Activated T-cell treated with anti-CD3 and anti-CD28 coated beads, Interleukin-2, amount 50 U/mL, for 4 hours (primary cell): ENCODE measurements around the gene CETP. TPM values are rescaled to one million over a fixed set of nuclear protein-coding genes. Genes with fewer than 3 reads are reported as not detected.
A peak's percentile ranks its signal among the peaks of the same experiment; 100 is the strongest.

Source experiments
- ATAC-seq, 2 donors: fragments of 200-7000 bp; cut with Tn5 transposase; one replicate each; pipeline ENCODE4 v1.10.0; 2021
- DNase-seq: peaks from one replicate; pipeline ENCODE4 v3.0.0-alpha.2; 2020
- H3K27me3 Mint-ChIP-seq: one replicate; pipeline ENCODE4 v1.8.0; 2021; ENCODE audit warnings: low read depth, mixed read lengths
- H3K36me3 Mint-ChIP-seq: one replicate; pipeline ENCODE4 v1.8.0; 2022; ENCODE audit warnings: mixed read lengths; ENCODE audit not compliant: insufficient read depth
- H3K4me1 Mint-ChIP-seq: one replicate; pipeline ENCODE4 v1.8.0; 2021; ENCODE audit warnings: low read depth, mixed read lengths
- H3K4me3 Mint-ChIP-seq: one replicate; pipeline ENCODE4 v1.8.0; 2021; ENCODE audit warnings: mild to moderate bottlenecking, moderate library complexity, mixed read lengths
- H3K9me3 Mint-ChIP-seq: one replicate; pipeline ENCODE4 v1.8.0; 2021; ENCODE audit warnings: mixed read lengths
- total RNA-seq, 3 donors: library from RNA; stranded (reverse); gene quantifications; one replicate each; pipeline ENCODE4 v1.2.1, GENCODE V29; 2021

Gene CETP, protein sequence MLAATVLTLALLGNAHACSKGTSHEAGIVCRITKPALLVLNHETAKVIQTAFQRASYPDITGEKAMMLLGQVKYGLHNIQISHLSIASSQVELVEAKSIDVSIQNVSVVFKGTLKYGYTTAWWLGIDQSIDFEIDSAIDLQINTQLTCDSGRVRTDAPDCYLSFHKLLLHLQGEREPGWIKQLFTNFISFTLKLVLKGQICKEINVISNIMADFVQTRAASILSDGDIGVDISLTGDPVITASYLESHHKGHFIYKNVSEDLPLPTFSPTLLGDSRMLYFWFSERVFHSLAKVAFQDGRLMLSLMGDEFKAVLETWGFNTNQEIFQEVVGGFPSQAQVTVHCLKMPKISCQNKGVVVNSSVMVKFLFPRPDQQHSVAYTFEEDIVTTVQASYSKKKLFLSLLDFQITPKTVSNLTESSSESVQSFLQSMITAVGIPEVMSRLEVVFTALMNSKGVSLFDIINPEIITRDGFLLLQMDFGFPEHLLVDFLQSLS
- under 1 TPM in 1 of 3 donors, not detected in 2; 0.11 TPM for total RNA-seq

DNA sequence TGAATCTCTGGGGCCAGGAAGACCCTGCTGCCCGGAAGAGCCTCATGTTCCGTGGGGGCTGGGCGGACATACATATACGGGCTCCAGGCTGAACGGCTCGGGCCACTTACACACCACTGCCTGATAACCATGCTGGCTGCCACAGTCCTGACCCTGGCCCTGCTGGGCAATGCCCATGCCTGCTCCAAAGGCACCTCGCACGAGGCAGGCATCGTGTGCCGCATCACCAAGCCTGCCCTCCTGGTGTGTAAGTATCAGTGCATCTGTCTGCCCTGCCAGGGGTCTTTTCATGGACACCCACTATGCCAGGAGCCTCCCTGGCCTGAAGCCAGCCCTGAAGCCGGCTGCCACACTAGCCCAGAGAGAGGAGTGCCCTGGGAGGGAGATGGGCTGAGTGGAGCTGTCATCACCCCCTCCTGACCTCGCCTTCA lies at the start of gene CETP:
TSS of gene CETP (plus strand) at position 100 of the 431 bp plus-strand sequence. CDS start at position 130, 30 bp downstream.
- ATAC-seq = no peak
- H3K36me3 Mint-ChIP-seq = no peaks in the 10 kb centered on the region
- H3K4me3 Mint-ChIP-seq = no peak within 1 kb of the TSS
- no peak for DNase-seq
- H3K27me3 Mint-ChIP-seq = no peaks in the 10 kb centered on the region
- peaks cover 19% of the 10 kb centered on the region for H3K4me1 Mint-ChIP-seq
- H3K9me3 Mint-ChIP-seq = no peaks in the 10 kb centered on the region

DNA sequence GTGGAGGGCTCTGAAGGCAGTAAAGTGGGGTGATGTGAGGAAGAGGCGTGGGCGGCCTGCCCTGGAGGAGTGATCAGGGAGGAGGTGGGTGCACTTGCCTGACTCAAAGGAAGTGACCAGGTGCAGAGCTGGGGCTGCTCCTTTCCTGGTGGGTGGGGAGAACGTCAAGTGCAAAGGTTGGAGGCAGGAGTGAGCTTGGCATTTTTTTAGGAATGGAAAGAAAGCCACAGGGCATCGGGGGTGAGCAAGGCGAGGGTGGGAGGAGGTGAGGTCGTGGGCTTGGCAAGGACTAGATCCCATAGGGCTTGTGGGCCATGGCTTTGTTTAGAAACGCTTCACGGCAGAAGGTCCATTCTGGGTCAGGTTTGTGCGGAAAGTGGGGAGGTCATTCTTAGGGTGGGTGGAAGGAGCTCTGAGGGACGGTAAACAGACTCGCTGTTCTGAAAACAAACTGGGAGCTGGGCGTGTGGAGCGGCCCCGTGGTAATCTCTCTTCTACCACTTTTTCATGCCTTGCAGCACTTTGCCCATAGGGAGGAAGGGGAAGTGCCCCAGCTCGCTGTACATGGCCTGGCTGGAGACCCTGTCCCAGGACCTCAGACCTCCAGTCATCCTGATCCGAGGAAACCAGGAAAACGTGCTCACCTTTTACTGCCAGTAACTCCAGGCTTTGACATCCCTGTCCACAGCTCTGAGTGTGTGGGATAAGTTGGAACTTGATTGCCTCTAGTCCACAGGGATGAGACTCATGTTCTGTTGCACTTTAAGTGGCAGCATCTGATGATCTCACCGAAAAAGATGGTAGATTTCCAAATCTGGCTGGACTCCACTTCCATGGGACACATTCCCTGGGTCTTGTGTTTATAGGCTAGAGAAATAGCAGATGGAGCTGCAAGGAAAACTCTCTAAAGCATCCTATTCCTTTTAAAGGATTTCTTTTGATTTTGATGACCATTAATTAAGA lies 48.7 kb upstream of the CETP start:
- Mint-ChIP-seq H3K36me3 (no peaks in the 10 kb centered on the region), H3K9me3 (no peaks in the 10 kb centered on the region), H3K4me3 (no peak overlapping the region), H3K27me3 (no peaks in the 10 kb centered on the region), H3K4me1 (peaks cover 40% of the 10 kb centered on the region)
- DNase-seq (no peak), ATAC-seq (no peak)

DNA sequence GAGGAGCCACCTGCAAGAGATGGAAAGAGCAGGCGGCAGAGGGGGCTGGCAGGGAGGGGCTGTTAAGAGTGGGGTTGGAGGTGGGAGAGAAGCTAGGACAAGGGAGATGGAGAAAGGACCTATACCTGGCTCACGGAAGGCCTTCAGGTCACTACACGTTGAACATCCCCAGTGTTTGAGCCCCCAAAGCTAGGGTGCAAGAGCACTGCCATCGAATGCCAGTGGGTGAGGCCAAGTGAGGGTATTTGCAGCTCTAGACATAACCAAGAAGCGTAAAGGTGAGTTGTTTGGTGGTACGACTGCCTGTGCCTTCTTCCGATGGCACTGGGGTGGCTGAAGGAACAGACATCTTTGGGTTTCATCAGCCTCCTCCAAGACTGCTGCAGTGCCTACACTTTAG lies 46.9 kb upstream of the CETP start:
- ATAC-seq (no peak), DNase-seq (no peak)
- no peak overlapping the region for H3K4me3 Mint-ChIP-seq
- no peaks in the 10 kb centered on the region for H3K27me3 Mint-ChIP-seq
- H3K4me1 Mint-ChIP-seq = peaks cover 52% of the 10 kb centered on the region
- H3K9me3 Mint-ChIP-seq = no peaks in the 10 kb centered on the region
- H3K36me3 Mint-ChIP-seq = no peaks in the 10 kb centered on the region

DNA sequence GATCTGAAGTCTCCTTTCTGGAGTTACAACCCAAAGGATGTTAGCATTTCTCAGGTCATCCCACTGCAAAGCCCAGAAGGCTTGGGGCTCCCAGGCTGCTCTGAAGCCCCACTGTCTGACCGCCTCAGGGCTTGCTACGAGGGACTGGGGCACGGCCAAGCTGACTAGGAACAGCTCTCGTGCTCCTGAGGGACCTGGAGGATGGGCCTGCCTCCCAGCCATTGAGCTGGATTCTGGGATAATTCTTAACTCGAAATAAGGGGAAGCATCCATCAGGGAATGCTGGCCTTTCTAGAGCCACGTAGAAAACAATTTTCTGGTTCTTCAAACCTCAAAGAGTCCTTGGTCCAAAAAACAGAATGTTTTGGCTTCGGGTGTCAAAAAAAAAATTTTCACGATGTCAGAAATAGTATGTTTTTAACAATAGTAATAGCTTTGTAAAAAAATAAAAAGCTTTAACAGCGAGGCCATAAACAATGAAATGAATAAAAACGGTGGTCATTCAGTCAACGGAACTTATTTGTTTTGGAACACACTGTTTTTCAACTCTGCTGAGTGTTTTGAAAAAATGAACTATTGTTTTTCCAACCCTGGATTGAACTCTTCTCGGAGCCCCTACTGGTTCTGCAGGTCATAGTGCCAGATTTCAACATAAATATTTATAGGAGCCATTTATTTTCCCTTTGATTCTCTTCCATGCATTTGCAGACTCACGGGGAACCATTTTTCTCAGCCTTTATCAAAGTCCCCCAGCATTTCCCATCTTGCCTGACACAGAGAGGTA lies 46.2 kb upstream of the CETP start:
- no peak for DNase-seq
- Mint-ChIP-seq H3K4me3 (no peak overlapping the region), H3K4me1 (peaks cover 48% of the 10 kb centered on the region), H3K9me3 (no peaks in the 10 kb centered on the region), H3K36me3 (no peaks in the 10 kb centered on the region), H3K27me3 (no peaks in the 10 kb centered on the region)
- ATAC-seq = no peak

DNA sequence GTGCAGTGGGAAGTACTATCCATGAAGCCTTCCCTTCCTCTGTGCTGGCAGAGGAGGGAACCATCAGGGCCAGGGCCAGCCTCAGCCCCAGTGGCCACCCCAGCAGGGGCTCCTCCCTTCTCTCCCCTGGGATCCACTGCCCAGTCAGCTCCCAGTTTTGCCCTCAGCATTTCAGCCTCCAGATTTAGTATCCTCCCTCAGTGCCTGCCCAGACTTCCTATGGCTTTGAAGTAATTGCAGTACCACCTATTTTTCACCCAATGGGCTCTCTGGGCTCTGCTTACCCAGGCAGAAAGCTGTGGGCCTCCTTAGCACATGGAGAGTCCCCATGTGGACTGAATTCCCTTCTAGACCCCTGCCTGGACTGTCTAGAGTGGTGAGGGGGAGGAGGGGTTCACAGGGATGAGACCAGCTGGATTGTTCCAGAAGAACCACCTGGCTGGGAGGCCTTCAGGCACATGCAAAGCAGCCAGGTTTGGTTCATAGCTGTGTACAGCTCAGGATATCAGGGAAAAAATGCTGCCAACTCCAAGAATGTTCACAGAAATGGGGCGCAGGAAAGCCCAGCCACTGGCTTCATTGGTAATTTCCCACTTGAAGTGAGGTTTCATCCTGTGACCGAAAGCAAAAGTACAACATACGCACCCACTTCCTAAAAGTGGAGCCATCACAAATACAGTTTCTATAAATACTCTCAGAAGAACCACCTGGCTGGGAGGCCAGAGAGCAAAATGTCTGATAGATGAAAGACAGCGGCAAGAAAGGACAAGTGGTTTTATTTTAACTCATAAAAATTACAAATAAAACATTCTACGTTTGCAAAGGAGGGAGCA lies 45.0 kb upstream of the CETP start:
- no peaks in the 10 kb centered on the region for H3K36me3 Mint-ChIP-seq
- no peaks in the 10 kb centered on the region for H3K27me3 Mint-ChIP-seq
- DNase-seq (no peak), ATAC-seq (peak; percentile 80 to 86)
- H3K4me1 Mint-ChIP-seq = peaks cover 35% of the 10 kb centered on the region
- peak overlapping the region; percentile 14 for H3K4me3 Mint-ChIP-seq
- H3K9me3 Mint-ChIP-seq = no peaks in the 10 kb centered on the region

GRCh38 chr16:56918467-56919012 lies 43.2 kb upstream of the CETP start:
- DNase-seq = no peak
- Mint-ChIP-seq H3K36me3 (no peaks in the 10 kb centered on the region), H3K4me1 (peaks cover 26% of the 10 kb centered on the region), H3K27me3 (no peaks in the 10 kb centered on the region), H3K9me3 (no peaks in the 10 kb centered on the region), H3K4me3 (no peak overlapping the region)
- no peak for ATAC-seq

DNA sequence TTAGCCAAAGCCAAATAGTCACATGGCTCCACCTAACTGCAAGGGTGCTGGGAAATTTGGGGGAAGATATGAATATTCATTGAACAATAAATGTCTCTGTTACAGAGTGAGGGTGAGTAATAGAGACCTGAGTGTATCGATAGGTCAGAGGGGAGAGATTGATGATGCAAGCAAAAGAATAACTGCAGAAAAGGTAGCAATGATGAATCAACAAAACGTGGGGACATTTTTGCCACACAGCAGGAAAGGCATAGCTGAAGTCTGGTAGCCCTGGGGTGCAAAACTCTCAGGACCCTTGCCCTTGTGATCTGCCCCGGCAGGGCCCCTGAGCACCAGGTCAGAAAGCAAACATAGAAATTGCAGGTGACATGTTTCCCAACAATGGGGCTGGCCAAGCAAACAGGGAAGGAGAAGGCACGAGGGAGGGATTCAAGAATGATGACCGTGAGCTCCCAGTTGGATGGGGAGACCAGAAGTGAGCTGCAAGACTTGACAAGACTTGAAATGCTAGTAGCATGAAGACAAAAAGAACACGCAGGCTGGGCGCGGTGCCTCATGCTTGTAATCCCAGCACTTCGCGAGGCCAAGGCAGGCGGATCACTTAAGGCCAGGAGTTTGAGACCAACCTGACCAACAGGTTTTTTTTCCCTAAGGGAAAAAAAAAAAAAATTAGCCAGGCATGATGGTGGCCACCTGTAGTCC lies 42.5 kb upstream of the CETP start:
- ATAC-seq (no peak), DNase-seq (no peak)
- Mint-ChIP-seq H3K4me3 (no peak overlapping the region), H3K4me1 (peaks cover 26% of the 10 kb centered on the region), H3K36me3 (no peaks in the 10 kb centered on the region), H3K27me3 (no peaks in the 10 kb centered on the region), H3K9me3 (no peaks in the 10 kb centered on the region)

- ATAC-seq = no peak
- no peaks in the 10 kb centered on the region for H3K36me3 Mint-ChIP-seq
- H3K4me1 Mint-ChIP-seq = peaks cover 28% of the 10 kb centered on the region
- H3K9me3 Mint-ChIP-seq = no peaks in the 10 kb centered on the region
- H3K4me3 Mint-ChIP-seq = no peak overlapping the region
- no peaks in the 10 kb centered on the region for H3K27me3 Mint-ChIP-seq
- DNase-seq = no peak
Observed at GRCh38 chr16:56921571-56921970, 40.2 kb upstream of the CETP start.

DNA sequence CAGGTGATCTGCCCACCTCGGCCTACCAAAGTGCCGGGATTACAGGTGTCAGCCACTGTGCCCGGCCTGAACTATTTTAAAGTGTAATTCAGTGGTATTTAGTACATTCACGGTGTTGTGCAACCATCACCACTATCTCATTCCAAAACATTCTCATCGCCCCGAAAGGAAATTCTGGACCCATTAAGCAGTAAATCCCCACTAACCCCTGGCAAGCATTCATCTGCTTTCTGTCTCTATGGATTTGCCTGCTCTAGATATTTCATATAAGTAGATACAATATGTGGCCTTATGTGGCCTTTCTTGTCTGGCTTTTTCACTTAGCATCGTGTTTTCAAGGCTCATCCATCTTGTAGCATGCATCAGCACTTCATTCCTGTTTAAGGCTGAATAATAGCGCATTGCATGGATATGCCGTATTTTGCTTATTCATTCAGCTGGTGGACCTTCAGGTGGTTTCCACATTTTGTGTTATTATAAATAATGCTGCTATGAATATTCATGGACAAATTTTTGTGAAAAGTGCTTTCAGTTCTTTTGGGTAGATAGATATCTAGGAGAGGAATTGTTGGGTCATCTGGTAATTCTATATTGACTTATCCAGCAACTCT lies 38.2 kb upstream of the CETP start:
- no peak for DNase-seq
- Mint-ChIP-seq H3K4me3 (no peak overlapping the region), H3K9me3 (no peaks in the 10 kb centered on the region), H3K36me3 (no peaks in the 10 kb centered on the region), H3K4me1 (peaks cover 13% of the 10 kb centered on the region), H3K27me3 (no peaks in the 10 kb centered on the region)
- no peak for ATAC-seq

DNA sequence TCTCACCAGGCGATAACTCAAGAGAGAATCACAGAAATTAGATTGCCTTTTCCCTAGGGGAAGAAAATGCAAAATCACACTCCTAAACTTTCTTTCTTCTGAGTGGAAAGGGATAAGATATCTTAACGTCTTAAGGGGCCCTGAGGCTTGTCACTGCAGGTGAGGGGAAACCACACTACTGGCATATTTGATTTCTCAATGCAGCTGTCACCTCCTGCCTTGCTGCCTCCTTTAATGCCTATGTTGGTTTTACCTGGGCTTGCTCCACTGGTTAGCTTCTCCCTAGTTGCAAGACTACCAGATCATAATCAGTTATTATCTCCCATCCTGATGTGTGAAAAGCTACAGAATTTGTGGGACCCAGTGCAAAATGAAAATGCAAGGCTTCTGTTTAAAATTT lies 34.3 kb upstream of the CETP start:
- ATAC-seq (no peak), DNase-seq (no peak)
- Mint-ChIP-seq H3K4me1 (peaks cover 14% of the 10 kb centered on the region), H3K36me3 (no peaks in the 10 kb centered on the region), H3K4me3 (no peak overlapping the region), H3K27me3 (no peaks in the 10 kb centered on the region), H3K9me3 (no peaks in the 10 kb centered on the region)

GRCh38 chr16:56929639-56930038 lies 32.1 kb upstream of the CETP start:
- DNase-seq (no peak), ATAC-seq (no peak)
- Mint-ChIP-seq H3K36me3 (peaks cover 13% of the 10 kb centered on the region), H3K4me1 (peaks cover 18% of the 10 kb centered on the region), H3K4me3 (no peak overlapping the region), H3K9me3 (no peaks in the 10 kb centered on the region), H3K27me3 (no peaks in the 10 kb centered on the region)

DNA sequence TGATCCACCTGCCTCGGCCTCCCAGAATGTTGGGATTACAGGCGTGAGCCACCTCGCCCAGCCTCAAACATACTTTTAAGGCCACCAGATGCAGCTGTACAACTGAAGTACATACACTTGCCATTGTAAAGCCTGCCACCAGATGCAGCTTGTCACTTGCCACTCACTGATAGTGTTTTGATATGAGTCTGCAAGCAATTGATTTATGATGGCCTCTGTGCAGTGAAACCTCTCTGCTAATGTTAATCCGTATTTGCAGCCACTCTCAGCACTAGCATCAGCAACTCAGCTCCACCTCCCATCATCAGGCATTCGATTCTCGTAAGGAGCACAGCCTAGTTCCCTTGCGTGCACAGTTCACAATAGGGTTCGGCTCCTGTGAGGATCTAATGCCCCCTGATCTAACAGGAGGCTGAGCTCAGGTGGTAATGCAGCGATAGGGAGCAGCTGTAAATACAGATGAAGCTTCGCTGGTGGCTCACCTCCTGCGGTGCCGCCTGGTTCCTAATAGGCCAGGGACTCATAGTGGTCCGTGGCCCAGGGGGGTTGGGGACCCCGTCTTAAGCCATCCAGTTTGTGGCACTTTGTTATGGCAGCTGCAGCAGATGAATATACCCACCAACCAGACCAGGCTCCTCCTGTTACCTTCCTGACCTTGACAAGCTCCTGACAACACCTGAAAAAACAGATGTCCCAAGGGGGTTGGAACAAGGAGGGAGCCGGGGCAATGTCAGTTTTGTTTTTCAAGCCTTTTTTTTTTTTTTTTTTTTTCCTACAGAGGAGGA lies 31.1 kb upstream of the CETP start:
- Mint-ChIP-seq H3K9me3 (no peaks in the 10 kb centered on the region), H3K4me1 (peaks cover 25% of the 10 kb centered on the region), H3K4me3 (peak overlapping the region; percentile 69), H3K27me3 (no peaks in the 10 kb centered on the region), H3K36me3 (peaks cover 23% of the 10 kb centered on the region)
- ATAC-seq (no peak), DNase-seq (no peak)
